Astrocyte of the spinal cord (primary cell): ENCODE measurements around the gene LAT.
"Not testable (repeated sequence)": the region's sequence is repeated elsewhere in the genome, so short reads cannot be mapped to it uniquely, and the experiment has no call there.

Experiments
- DNase-seq: peaks from one replicate; pipeline ENCODE4 v3.0.0; 2011; ENCODE audit warnings: low read depth, low spot score
- H3K4me3 ChIP-seq: 2 replicates; pipeline ENCODE4 v1.5.1; 2011; ENCODE audit warnings: low read depth, mild to moderate bottlenecking, low read length, moderate library complexity
- CTCF ChIP-seq: IDR thresholded peaks from 2 replicates; pipeline ENCODE4 v1.5.1; 2012; ENCODE audit warnings: low read depth, mild to moderate bottlenecking, low read length, inconsistent platforms
- in situ Hi-C: cut with HindIII; loops from 2 replicates; pipeline ENCODE4 v1.10.0; 2017; ENCODE audit warnings: low sequenced_read_pairs

The LAT gene, protein sequence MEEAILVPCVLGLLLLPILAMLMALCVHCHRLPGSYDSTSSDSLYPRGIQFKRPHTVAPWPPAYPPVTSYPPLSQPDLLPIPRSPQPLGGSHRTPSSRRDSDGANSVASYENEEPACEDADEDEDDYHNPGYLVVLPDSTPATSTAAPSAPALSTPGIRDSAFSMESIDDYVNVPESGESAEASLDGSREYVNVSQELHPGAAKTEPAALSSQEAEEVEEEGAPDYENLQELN

GRCh38 chr16:28984619-28985135, at the start of gene LAT:
LAT (plus strand) TSS chr16:28985052; CDS start chr16:28985418, 366 bp downstream.
- in situ Hi-C loops: no loop called here
- TF ChIP-seq CTCF: no peak
- no peak within 1 kb of the TSS for H3K4me3 ChIP-seq
- no peak for DNase-seq

GRCh38 chr16:28935346-28935745, 49.5 kb upstream of the LAT start:
- no peak overlapping the region for H3K4me3 ChIP-seq
- DNase-seq: no peak
- in situ Hi-C loops: no loop called here
- no peak for TF ChIP-seq CTCF

GRCh38 chr16:28935924-28936783, 48.7 kb upstream of the LAT start:
- peak; percentile 74 for DNase-seq
- in situ Hi-C loops: no loop called here
- TF ChIP-seq CTCF: no peak
- peak overlapping the region; percentile 20 for H3K4me3 ChIP-seq

GRCh38 chr16:28936784-28937155, 48.1 kb upstream of the LAT start:
- TF ChIP-seq CTCF: no peak
- in situ Hi-C loops: no loop called here
- no peak overlapping the region for H3K4me3 ChIP-seq
- DNase-seq: no peak

DNA sequence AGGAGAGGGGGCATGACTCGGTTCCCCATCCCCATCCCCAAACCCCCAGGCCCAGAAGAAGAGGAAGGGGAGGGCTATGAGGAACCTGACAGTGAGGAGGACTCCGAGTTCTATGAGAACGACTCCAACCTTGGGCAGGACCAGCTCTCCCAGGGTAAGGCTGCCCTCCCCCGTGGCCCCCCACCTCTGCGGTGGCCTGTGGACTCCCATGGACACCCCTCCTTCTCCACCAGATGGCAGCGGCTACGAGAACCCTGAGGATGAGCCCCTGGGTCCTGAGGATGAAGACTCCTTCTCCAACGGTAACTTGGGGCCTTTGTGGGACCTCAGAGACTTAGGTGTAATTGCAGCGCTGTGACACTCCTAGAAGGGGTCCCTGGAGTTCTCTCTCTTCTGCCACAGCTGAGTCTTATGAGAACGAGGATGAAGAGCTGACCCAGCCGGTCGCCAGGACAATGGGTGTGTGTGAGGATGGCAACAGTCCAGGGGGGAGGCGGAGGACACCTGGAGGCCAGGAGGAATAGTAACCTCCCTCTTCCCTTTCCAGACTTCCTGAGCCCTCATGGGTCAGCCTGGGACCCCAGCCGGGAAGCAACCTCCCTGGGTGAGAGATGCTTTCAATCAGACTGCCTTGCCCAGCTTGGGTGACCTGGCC, 47.5 kb upstream of the LAT start:
- no peak for TF ChIP-seq CTCF
- DNase-seq: no peak
- in situ Hi-C loops: no loop called here
- no peak overlapping the region for H3K4me3 ChIP-seq

- DNase-seq: no peak
- no peak overlapping the region for H3K4me3 ChIP-seq
- no peak for TF ChIP-seq CTCF
- in situ Hi-C loops: no loop called here
These were observed 46.1 kb upstream of the LAT start for GRCh38 chr16:28938721-28939120.

DNA sequence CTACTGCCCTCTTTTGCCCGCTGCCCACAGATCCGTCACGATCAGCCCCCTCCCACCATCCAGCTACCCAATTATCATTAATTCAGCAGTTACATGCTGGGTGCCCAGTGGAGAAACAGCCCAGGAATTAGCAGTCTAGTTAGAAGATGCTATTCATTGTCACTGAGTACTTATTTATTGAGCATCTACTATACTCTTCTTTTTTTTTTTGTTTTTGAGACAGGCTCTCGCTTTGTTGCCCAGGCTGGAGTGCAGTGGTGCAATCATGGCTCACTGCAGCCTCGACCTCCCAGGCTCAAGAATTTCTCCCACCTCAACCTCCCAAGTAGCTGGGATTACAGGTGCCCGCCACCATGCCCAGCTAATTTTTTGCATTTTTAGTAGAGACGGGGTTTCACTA, 45.0 kb upstream of the LAT start:
- DNase-seq, H3K4me3 ChIP-seq, in situ Hi-C loops: not testable (repeated sequence)
